Endothelial cell of umbilical vein (primary cell): ENCODE data around the gene MRPS12. TPM values are rescaled to one million over a fixed set of nuclear protein-coding genes. Genes with fewer than 3 reads are reported as not detected.
A peak's percentile ranks its signal among the peaks of the same experiment; 100 is the strongest.
"Not testable (repeated sequence)": the region's sequence is repeated elsewhere in the genome, so short reads cannot be mapped to it uniquely, and the experiment has no call there.

ENCODE experiments used
- BruUV-seq: library from RNA; stranded (reverse); fragments of 400-500 nt; replicated peaks from 2 replicates; lab custom pipeline; 2021; lab: Mats Ljungman, UMichigan
- CTCF ChIA-PET: fragments of 300-600, 350-600 bp; sonication (Branson Sonifier 250); formaldehyde crosslinking; loops from one replicate; lab custom pipeline; 2021; ENCODE audit warnings: antibody characterized with exemption, inconsistent platforms; lab: Charles Lee
- POLR2A ChIA-PET: fragments of 300-600, 350-600 bp; sonication (Branson Sonifier 250); formaldehyde crosslinking; loops from one replicate; lab custom pipeline; 2021; ENCODE audit warnings: antibody characterized with exemption, inconsistent platforms; lab: Charles Lee
- DNase-seq: peaks from one replicate; pipeline ENCODE4 v3.0.0-alpha.2; 2011; ENCODE audit warnings: low read depth, low spot score
- FAIRE-seq: peaks from 2 replicates; lab custom pipeline; 2011; peaks lifted over from hg19 to GRCh38; lab: Jason Lieb, UNC
- H2AFZ ChIP-seq: 2 replicates; pipeline ENCODE4 v1.6.0; 2012; ENCODE audit warnings: low read depth, low read length, control low read depth, inconsistent platforms
- H3K27ac ChIP-seq: 2 replicates; pipeline ENCODE4 v1.5.1; 2011; ENCODE audit warnings: low read depth, mild to moderate bottlenecking, control low read depth, low read length, moderate library complexity; ENCODE audit not compliant: insufficient read depth
- H3K27me3 ChIP-seq, 2 experiments: 2 replicates each; pipeline versions ENCODE4 v1.6.0 to v1.6.1; 2011; ENCODE audit warnings: low read length in 2 of 2, mixed read lengths in 1 of 2; ENCODE audit not compliant: control insufficient read depth in 2 of 2, insufficient read depth in 2 of 2
- H3K36me3 ChIP-seq, 2 experiments: 2 replicates in 1 of 2; 3 replicates in 1 of 2; pipeline ENCODE4 v1.5.1; 2011; ENCODE audit warnings: low read length in 2 of 2, mild to moderate bottlenecking in 1 of 2, moderate library complexity in 1 of 2; ENCODE audit not compliant: control insufficient read depth in 2 of 2, insufficient read depth in 2 of 2; ENCODE audit errors: extremely low read depth in 1 of 2
- H3K4me1 ChIP-seq: 3 replicates; pipeline ENCODE4 v1.5.1; 2011; ENCODE audit warnings: mild to moderate bottlenecking, low read length; ENCODE audit not compliant: control insufficient read depth, insufficient read depth; ENCODE audit errors: extremely low read depth
- H3K4me2 ChIP-seq: 2 replicates; pipeline ENCODE4 v1.6.1; 2011; ENCODE audit warnings: low read length, control low read depth, mixed read lengths; ENCODE audit not compliant: insufficient read depth
- H3K4me3 ChIP-seq, 3 experiments: fragments of 200-600 bp in 1 of 3; sonication (generic), shearing (Covaris generic) in 1 of 3; replicated peaks in 1 of 3; 2 replicates each; pipeline ENCODE4 v1.5.1; 2011 to 2016; ENCODE audit warnings: control low read depth in 3 of 3, low read length in 3 of 3, mild to moderate bottlenecking in 2 of 3, inconsistent platforms in 1 of 3, low read depth in 1 of 3, moderate library complexity in 1 of 3; ENCODE audit not compliant: insufficient read depth in 1 of 3
- H3K79me2 ChIP-seq: 2 replicates; pipeline ENCODE4 v1.6.0; 2012; ENCODE audit warnings: low read length, inconsistent platforms; ENCODE audit not compliant: control insufficient read depth, insufficient read depth
- H3K9ac ChIP-seq: replicated peaks from 2 replicates; pipeline ENCODE3; 2011; ENCODE audit warnings: low read length, control low read depth; ENCODE audit not compliant: insufficient read depth; ENCODE audit errors: extremely low read depth
- H3K9me1 ChIP-seq: replicated peaks from 3 replicates; pipeline ENCODE4 v1.6.0; 2011; ENCODE audit warnings: mild to moderate bottlenecking, low read length; ENCODE audit not compliant: control insufficient read depth, insufficient read depth; ENCODE audit errors: extremely low read depth
- H3K9me3 ChIP-seq: replicated peaks from 2 replicates; pipeline ENCODE4 v1.5.1; 2012; ENCODE audit warnings: low read length, inconsistent platforms; ENCODE audit not compliant: control insufficient read depth, insufficient read depth
- H4K20me1 ChIP-seq: replicated peaks from 2 replicates; pipeline ENCODE3; 2011; ENCODE audit warnings: mild to moderate bottlenecking, low read length; ENCODE audit not compliant: control insufficient read depth, insufficient read depth; ENCODE audit errors: extremely low read depth
- EZH2 ChIP-seq: IDR thresholded peaks from 2 replicates; pipeline ENCODE4 v1.6.1; 2012; ENCODE audit warnings: borderline replicate concordance, low read depth, mild to moderate bottlenecking, moderate library complexity, low read length, inconsistent platforms; ENCODE audit not compliant: severe bottlenecking
- FOS ChIP-seq: IDR thresholded peaks from 2 replicates; pipeline ENCODE4 v1.6.1; 2011; ENCODE audit warnings: mild to moderate bottlenecking, low read length, moderate library complexity, borderline replicate concordance; ENCODE audit not compliant: insufficient read depth
- GATA2 ChIP-seq: IDR thresholded peaks from 2 replicates; pipeline ENCODE4 v1.7.0; 2011; ENCODE audit warnings: low read depth, mild to moderate bottlenecking, moderate library complexity, mixed read lengths, low read length; ENCODE audit not compliant: insufficient read length, insufficient read depth
- JUN ChIP-seq: IDR thresholded peaks from 2 replicates; pipeline ENCODE4 v1.6.1; 2011; ENCODE audit warnings: borderline replicate concordance, low read depth; ENCODE audit not compliant: insufficient read length, insufficient read depth
- MYC ChIP-seq: IDR thresholded peaks from one replicate; pipeline ENCODE4 v1.6.1; 2011; ENCODE audit warnings: mild to moderate bottlenecking, low read depth, low read length
- POLR2AphosphoS5 ChIP-seq: IDR thresholded peaks from 2 replicates; pipeline ENCODE4 v1.6.1; 2012; ENCODE audit warnings: low read depth, mild to moderate bottlenecking, control low read depth, low read length, moderate library complexity; ENCODE audit not compliant: insufficient read depth
- dilution Hi-C: fragments of 300-500 bp; cut with MboI; formaldehyde crosslinking; loops from one replicate; pipeline ENCODE4 v1.15.0; 2019; ENCODE audit warnings: low sequenced_read_pairs; ENCODE audit not compliant: extremely low pct_ligation_motif_present
- intact Hi-C: fragments of 100-400 bp; cut with micrococcal nuclease; formaldehyde crosslinking; loops from one replicate; pipeline ENCODE4 v1.10.0; 2022
- polyA plus RNA-seq, 4 experiments: library from polyadenylated mRNA; depleted of rRNA in 3 of 4; stranded (reverse) in 3 of 4; unstranded in 1 of 4; fragments of >200 nt; gene quantifications; 2 replicates each; pipeline versions ENCODE4 v1.2.1 to v1.2.3, GENCODE V29; 2011 to 2012; ENCODE audit warnings: missing spikeins in 1 of 4
- total RNA-seq: library from RNA; stranded (reverse); gene quantifications from 2 replicates; pipeline ENCODE4 v1.2.3, GENCODE V29; 2021
- TF ChIP-seq, protein P1 (sequence below), 2 donors: IDR thresholded peaks; 1 replicate in 1 of 2; 2 replicates in 1 of 2; pipeline ENCODE4 v1.5.1; 2011; ENCODE audit warnings: low read length in 2 of 2, mild to moderate bottlenecking in 2 of 2, moderate library complexity in 2 of 2, control low read depth in 1 of 2, inconsistent platforms in 1 of 2, low read depth in 1 of 2; ENCODE audit not compliant: insufficient read depth in 1 of 2; ENCODE audit errors: extremely low read depth in 1 of 2

The MRPS12 gene
- total and polyA plus RNA-seq, 2 donors (not counting 3 experiments of a cell fraction or from before 2014, with no cell fraction given), result 49.3 to 86.3 TPM

DNA sequence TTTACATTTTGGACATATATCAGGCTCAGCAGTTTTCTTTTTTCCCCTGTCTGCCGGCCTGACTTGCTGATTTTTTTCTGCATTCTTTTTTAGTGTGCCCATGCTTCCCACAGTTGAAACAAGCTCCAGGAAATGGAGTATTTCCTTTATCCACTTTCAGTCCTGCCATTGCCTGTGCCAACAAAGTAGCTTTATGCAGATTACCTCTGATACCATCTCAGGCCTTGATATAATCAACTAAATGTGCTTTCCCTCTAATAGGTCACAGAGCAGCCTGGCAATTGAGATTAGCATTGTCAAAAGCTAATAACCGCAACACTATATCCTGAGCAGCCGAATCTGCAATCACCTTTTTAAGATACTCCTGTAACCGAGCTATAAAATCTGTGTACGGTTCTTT is 9.2 kb downstream of the MRPS12 start:
- Histone ChIP-seq H3K4me3 (no peak overlapping the region), H3K4me2 (peak overlapping the region; percentile 55), H3K27ac (no peak overlapping the region), H3K4me1 (peaks cover 10% of the 10 kb centered on the region), H4K20me1 (no peaks in the 10 kb centered on the region), H3K79me2 (no peaks in the 10 kb centered on the region), H3K9me1 (no peaks in the 10 kb centered on the region), H3K36me3 (no peaks in the 10 kb centered on the region), H3K27me3 (no peaks in the 10 kb centered on the region), H3K9ac (no peak overlapping the region), H2AFZ (peak overlapping the region; percentile 51), H3K9me3 (no peaks in the 10 kb centered on the region)
- ChIA-PET POLR2A (interaction anchor here (0.6 kb wide), 1 partner anchor 49 kb away, joined by 6 read pairs; no protein-coding TSS in a partner anchor), CTCF (interaction anchor here (0.8 to 3.2 kb wide), 6 partner anchors 10 to 170 kb away, joined by 3 to 15 read pairs (median 3); partner anchors contain the start of genes MRPS12 and SARS2)
- TF ChIP-seq GATA2 (peak; percentile 72), JUN (no peak), MYC (no peak), FOS (no peak), EZH2 (no peak), POLR2AphosphoS5 (no peak)
- TF ChIP-seq, protein P1, sequence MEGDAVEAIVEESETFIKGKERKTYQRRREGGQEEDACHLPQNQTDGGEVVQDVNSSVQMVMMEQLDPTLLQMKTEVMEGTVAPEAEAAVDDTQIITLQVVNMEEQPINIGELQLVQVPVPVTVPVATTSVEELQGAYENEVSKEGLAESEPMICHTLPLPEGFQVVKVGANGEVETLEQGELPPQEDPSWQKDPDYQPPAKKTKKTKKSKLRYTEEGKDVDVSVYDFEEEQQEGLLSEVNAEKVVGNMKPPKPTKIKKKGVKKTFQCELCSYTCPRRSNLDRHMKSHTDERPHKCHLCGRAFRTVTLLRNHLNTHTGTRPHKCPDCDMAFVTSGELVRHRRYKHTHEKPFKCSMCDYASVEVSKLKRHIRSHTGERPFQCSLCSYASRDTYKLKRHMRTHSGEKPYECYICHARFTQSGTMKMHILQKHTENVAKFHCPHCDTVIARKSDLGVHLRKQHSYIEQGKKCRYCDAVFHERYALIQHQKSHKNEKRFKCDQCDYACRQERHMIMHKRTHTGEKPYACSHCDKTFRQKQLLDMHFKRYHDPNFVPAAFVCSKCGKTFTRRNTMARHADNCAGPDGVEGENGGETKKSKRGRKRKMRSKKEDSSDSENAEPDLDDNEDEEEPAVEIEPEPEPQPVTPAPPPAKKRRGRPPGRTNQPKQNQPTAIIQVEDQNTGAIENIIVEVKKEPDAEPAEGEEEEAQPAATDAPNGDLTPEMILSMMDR (IDR thresholded peaks at IDR 0.05; ENCODE audit: extremely low read depth in 1 of 2, insufficient read depth in 1 of 2, low read depth in 1 of 2, low read length in 2 of 2), result no peak
- FAIRE-seq (peak; percentile 86), DNase-seq (peak; percentile 38)
- BruUV-seq, result no TSS peak
- intact Hi-C loops (no loop called here), dilution Hi-C loops (no loop called here)

DNA sequence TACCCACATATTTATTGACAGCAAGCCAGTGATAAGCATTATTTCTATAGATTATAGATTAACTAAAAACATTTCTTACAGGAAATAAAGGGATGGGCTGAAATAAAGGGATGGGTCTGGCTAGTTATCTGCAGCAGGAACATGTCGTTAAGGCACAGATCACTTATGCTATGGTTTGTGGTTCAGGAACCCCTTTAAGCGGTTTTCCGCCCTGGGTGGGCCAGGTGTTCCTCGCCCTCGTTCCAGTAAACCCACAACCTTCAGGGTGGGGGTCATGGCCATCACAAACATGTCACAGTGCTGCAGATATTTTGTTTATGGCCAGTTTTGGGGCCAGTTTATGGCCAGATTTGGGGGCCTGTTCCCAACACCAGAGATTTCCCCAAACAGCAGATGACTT is 10.7 kb downstream of the MRPS12 start:
- DNase-seq, H3K4me1 ChIP-seq, H3K9ac ChIP-seq, H3K4me2 ChIP-seq, H3K9me1 ChIP-seq, intact Hi-C loops, H4K20me1 ChIP-seq, H3K79me2 ChIP-seq, H3K27me3 ChIP-seq, dilution Hi-C loops, H3K4me3 ChIP-seq, FAIRE-seq, POLR2A ChIA-PET, H3K9me3 ChIP-seq, H2AFZ ChIP-seq, H3K36me3 ChIP-seq, H3K27ac ChIP-seq: not testable (repeated sequence)
- TSS peak; percentile 20 for BruUV-seq
- CTCF ChIA-PET, result interaction anchor here (1.7 to 3.2 kb wide), 2 partner anchors 11 to 15 kb away, joined by 5 to 15 read pairs; partner anchors contain the start of genes MRPS12 and SARS2
